ENCODE data around the gene ABCA10.

- TF ChIP-seq CTCF (tag by site-specific recombination; IDR thresholded peaks at IDR 0.05) (no peak), ZNF140 (tag by site-specific recombination; IDR thresholded peaks at IDR 0.05) (no peak), ZFHX2 (tag by site-specific recombination; conservative IDR thresholded peaks at IDR 0.05) (no peak), YY1 (tag by site-specific recombination; IDR thresholded peaks at IDR 0.05) (no peak), REST (tag by site-specific recombination; IDR thresholded peaks at IDR 0.05) (no peak), ZNF530 (tag by site-specific recombination; IDR thresholded peaks at IDR 0.05; ENCODE audit: low read depth) (no peak), ZFP69B (tag by site-specific recombination; IDR thresholded peaks at IDR 0.05) (no peak), ZNF132 (tag by site-specific recombination; IDR thresholded peaks at IDR 0.05; ENCODE audit: borderline replicate concordance) (no peak), TCF7L2 (IDR thresholded peaks at IDR 0.05; ENCODE audit: borderline replicate concordance, low read depth, low read length) (no peak), ZNF624 (tag by site-specific recombination; IDR thresholded peaks at IDR 0.05) (no peak), BCL11A (tag by site-specific recombination; IDR thresholded peaks at IDR 0.05; ENCODE audit: low read depth) (no peak), ZNF2 (tag by site-specific recombination; IDR thresholded peaks at IDR 0.05) (no peak), ZBTB1 (tag by site-specific recombination; IDR thresholded peaks at IDR 0.05) (no peak), ZEB2 (tag by site-specific recombination; IDR thresholded peaks at IDR 0.05) (no peak)
Observed at GRCh38 chr17:69173118-69173517, 55.5 kb downstream of the ABCA10 start.
